22Rv1 (cell line): ENCODE results near the gene STK40.

ENCODE experiments used
- H3K27ac ChIP-seq: fragments of 450-650 bp; 2 replicates; pipeline ENCODE4 v1.5.1; 2017
- ZFX ChIP-seq: fragments of 450-650 bp; IDR thresholded peaks from 2 replicates; pipeline ENCODE4 v1.6.1; 2017; ENCODE audit warnings: antibody characterized with exemption, borderline replicate concordance
- TF ChIP-seq, protein P1 (sequence below): fragments of 450-650 bp; IDR thresholded peaks from 2 replicates; pipeline ENCODE4 v1.5.1; 2017; ENCODE audit warnings: mild to moderate bottlenecking

STK40 gene

GRCh38 chr1:36389999-36390398, 4.3 kb upstream of the STK40 start:
- no peak overlapping the region for H3K27ac ChIP-seq
- TF ChIP-seq, protein P1, sequence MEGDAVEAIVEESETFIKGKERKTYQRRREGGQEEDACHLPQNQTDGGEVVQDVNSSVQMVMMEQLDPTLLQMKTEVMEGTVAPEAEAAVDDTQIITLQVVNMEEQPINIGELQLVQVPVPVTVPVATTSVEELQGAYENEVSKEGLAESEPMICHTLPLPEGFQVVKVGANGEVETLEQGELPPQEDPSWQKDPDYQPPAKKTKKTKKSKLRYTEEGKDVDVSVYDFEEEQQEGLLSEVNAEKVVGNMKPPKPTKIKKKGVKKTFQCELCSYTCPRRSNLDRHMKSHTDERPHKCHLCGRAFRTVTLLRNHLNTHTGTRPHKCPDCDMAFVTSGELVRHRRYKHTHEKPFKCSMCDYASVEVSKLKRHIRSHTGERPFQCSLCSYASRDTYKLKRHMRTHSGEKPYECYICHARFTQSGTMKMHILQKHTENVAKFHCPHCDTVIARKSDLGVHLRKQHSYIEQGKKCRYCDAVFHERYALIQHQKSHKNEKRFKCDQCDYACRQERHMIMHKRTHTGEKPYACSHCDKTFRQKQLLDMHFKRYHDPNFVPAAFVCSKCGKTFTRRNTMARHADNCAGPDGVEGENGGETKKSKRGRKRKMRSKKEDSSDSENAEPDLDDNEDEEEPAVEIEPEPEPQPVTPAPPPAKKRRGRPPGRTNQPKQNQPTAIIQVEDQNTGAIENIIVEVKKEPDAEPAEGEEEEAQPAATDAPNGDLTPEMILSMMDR = no peak
- no peak for TF ChIP-seq ZFX

DNA sequence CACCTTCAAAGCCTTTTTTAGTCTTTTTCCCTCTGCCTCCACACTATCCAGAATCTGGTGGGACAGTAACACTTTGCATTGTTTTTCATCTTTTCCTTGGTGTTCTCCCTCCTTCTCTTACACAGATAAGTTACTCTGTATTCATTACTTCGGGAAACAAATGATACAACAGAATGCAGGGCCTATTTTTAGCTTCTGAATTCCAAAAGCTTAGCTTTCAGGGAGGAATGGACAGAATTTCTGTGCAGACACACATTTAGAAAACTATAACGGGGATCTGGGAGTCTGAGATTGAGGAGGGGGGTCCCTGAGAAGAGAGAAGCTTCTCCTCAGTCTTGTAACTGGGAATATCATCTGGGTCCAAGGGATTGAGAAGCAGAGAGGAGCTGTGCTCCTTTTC, 3.5 kb upstream of the STK40 start:
- no peak overlapping the region for H3K27ac ChIP-seq
- no peak for TF ChIP-seq ZFX
- TF ChIP-seq, protein P1 = no peak

DNA sequence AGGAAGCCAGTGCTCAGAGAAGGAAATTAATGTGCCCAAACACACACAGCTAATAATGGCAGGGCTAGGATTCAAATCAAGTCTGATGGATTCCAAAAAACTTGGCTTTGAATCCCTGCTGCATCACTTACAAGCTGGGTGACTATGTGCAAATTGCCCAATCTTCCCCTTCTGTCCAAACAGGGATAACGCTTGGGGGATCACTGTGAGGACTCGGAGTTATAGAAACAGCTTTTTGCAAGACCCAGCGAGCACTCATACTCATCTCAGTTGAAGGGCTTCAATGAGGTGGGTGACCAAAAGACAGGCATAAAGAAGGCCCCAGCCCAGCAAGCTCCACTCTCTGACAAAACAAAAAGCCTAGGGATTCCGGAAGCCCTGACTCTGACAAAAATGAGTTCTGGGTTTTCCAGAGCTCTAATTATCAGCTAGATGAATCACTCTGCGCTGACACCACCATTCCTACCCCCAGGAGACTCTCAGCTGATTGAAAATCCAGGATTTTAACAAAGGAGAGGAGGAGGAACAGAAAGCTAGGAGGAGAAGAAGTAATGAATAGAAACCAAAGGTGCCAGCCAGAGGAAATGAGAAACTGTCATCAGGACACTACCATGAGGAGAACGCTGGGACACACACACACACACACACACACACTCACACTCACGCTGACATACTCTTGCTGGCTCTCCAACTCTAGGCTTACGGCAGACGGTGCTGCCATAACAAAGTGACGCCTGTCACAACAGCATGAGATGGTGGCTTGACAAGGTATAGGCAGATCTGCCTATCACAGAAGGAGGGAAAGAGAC, 1.6 kb upstream of the STK40 start:
- TF ChIP-seq ZFX = no peak
- TF ChIP-seq, protein P1 = no peak
- peak overlapping the region; percentile 93 for H3K27ac ChIP-seq

GRCh38 chr1:36386265-36387140, 779 bp upstream of the STK40 start:
- H3K27ac ChIP-seq = peak overlapping the region; percentile 93
- TF ChIP-seq ZFX = no peak
- TF ChIP-seq, protein P1 = 0 out of 2 replicates have a peak, but pooled peaks have one; percentile 11

GRCh38 chr1:36384542-36385409, 948 bp downstream of the STK40 start:
- H3K27ac ChIP-seq = peak overlapping the region; percentile 93
- TF ChIP-seq, protein P1 = no peak
- no peak for TF ChIP-seq ZFX

GRCh38 chr1:36383240-36383639, 2.5 kb downstream of the STK40 start:
- TF ChIP-seq ZFX = no peak
- TF ChIP-seq, protein P1 = no peak
- no peak overlapping the region for H3K27ac ChIP-seq
